PC-9 (cell line): ENCODE measurements around the gene OR5AN1. TPM values are rescaled to one million over a fixed set of nuclear protein-coding genes. Genes with fewer than 3 reads are reported as not detected.

ENCODE experiments used
- BruUV-seq: library from RNA; stranded (reverse); fragments of 400-500 nt; replicated peaks from 2 replicates; lab custom pipeline; 2021; lab: Mats Ljungman, UMichigan
- CTCF ChIA-PET: fragments of 300-600 bp; sonication (Branson Sonifier 250); formaldehyde crosslinking; loops from one replicate; lab custom pipeline; 2022; ENCODE audit warnings: antibody characterized with exemption; lab: Charles Lee
- POLR2A ChIA-PET: fragments of 300-600 bp; sonication (Branson Sonifier 250); formaldehyde crosslinking; loops from one replicate; lab custom pipeline; 2022; ENCODE audit warnings: antibody characterized with exemption; ENCODE audit not compliant: unreplicated experiment; lab: Charles Lee
- DNase-seq, 2 experiments: peaks; one replicate each; pipeline versions ENCODE4 v3.0.0 to v3.0.0-alpha.2; 2015 to 2022; ENCODE audit warnings: mixed read lengths in 1 of 2
- H2AFZ ChIP-seq: fragments of 200-600 bp; sonication (generic); 2 replicates; pipeline ENCODE4 v1.8.1; 2017; ENCODE audit warnings: antibody characterized with exemption
- H3F3A ChIP-seq: fragments of 200-600 bp; sonication (generic); 2 replicates; pipeline ENCODE4 v1.8.1; 2017; ENCODE audit warnings: antibody characterized with exemption, mild to moderate bottlenecking, low read depth; ENCODE audit not compliant: insufficient read depth
- H3K27ac ChIP-seq: fragments of 200-600 bp; sonication (generic); 2 replicates; pipeline ENCODE4 v1.6.1; 2016; ENCODE audit warnings: mixed run types
- H3K27me3 ChIP-seq: fragments of 200-600 bp; sonication (generic); 2 replicates; pipeline ENCODE4 v1.6.1; 2016; ENCODE audit warnings: low read depth, mixed run types; ENCODE audit not compliant: insufficient read depth
- H3K36me3 ChIP-seq: fragments of 200-600 bp; sonication (generic); 2 replicates; pipeline ENCODE4 v1.6.1; 2016; ENCODE audit warnings: low read depth, mixed run types
- H3K4me1 ChIP-seq: fragments of 200-600 bp; sonication (generic); replicated peaks from 2 replicates; pipeline ENCODE4 v1.6.1; 2016; ENCODE audit warnings: mixed run types; ENCODE audit not compliant: insufficient read depth
- H3K4me2 ChIP-seq: fragments of 200-600 bp; sonication (generic); 2 replicates; pipeline ENCODE4 v1.6.1; 2017; ENCODE audit warnings: mixed run types
- H3K4me3 ChIP-seq: fragments of 200-600 bp; sonication (generic); 2 replicates; pipeline ENCODE4 v1.6.1; 2016; ENCODE audit warnings: mixed run types
- H3K79me2 ChIP-seq: fragments of 200-600 bp; sonication (generic); 2 replicates; pipeline ENCODE4 v1.6.1; 2017; ENCODE audit warnings: low read depth, mixed run types
- H3K9me2 ChIP-seq: fragments of 200-600 bp; sonication (generic); 2 replicates; pipeline ENCODE4 v1.8.1; 2017; ENCODE audit warnings: mild to moderate bottlenecking; ENCODE audit not compliant: insufficient read depth
- H3K9me3 ChIP-seq: fragments of 200-600 bp; sonication (generic); 2 replicates; pipeline ENCODE4 v1.8.1; 2016; ENCODE audit warnings: low read depth; ENCODE audit not compliant: insufficient read depth
- H4K20me1 ChIP-seq: fragments of 200-600 bp; sonication (generic); 2 replicates; pipeline ENCODE4 v1.8.1; 2017; ENCODE audit not compliant: insufficient read depth
- EZH2 ChIP-seq: fragments of 200-600 bp; sonication (generic); IDR thresholded peaks from 2 replicates; pipeline ENCODE4 v1.8.0; 2017; ENCODE audit warnings: antibody characterized with exemption, low read depth
- intact Hi-C: fragments of 100-400 bp; cut with micrococcal nuclease; formaldehyde crosslinking; loops from one replicate; pipeline ENCODE4 v1.10.0; 2022; ENCODE audit not compliant: unreplicated experiment
- total RNA-seq: library from RNA; stranded (reverse); gene quantifications from 2 replicates; pipeline ENCODE4 v1.2.3, GENCODE V29; 2021
- TF ChIP-seq, protein P1 (sequence below): fragments of 200-600 bp; sonication (generic); conservative IDR thresholded peaks from 2 replicates; pipeline ENCODE4 v1.6.1; 2017; ENCODE audit warnings: mixed run types, antibody characterized with exemption, mild to moderate bottlenecking, moderate library complexity

The OR5AN1 gene
- total RNA-seq, 1 experiment from 2014 or later: not detected

DNA sequence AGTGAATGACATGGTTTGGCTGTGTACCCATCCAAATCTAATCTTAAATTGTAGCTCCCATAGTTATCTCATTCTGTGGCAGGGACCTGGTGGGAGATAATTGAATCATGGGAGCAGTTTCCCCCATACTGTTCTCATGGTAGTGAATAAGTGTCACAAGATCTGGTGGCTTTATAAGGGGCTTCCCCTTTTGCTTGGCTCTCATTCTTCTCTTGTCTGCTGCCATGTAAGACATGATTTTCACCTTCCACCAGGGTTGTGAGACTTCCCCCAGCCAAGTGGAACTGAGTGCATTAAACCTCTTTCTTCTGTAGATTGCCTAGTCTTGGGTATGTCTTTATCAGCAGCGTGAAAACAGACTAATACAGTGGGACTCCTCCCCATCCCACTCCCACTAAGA, 56.4 kb downstream of the OR5AN1 start:
- no peak overlapping the region for H3K4me3 ChIP-seq
- H3K9me3 ChIP-seq: no peaks in the 10 kb centered on the region
- 0 out of 2 replicates have a peak, but pooled peaks cover 14% of the 10 kb centered on the region for H3K27me3 ChIP-seq
- H4K20me1 ChIP-seq: no peaks in the 10 kb centered on the region
- no peak overlapping the region for H2AFZ ChIP-seq
- no peak overlapping the region for H3K27ac ChIP-seq
- no peaks in the 10 kb centered on the region for H3K4me1 ChIP-seq
- CTCF ChIA-PET: no interaction called here
- BruUV-seq: no TSS peak
- POLR2A ChIA-PET: no interaction called here
- no peaks in the 10 kb centered on the region for H3K36me3 ChIP-seq
- no peaks in the 10 kb centered on the region; the same call in 1 of the 2 replicates for H3K9me2 ChIP-seq
- DNase-seq: no peak
- H3K79me2 ChIP-seq: no peaks in the 10 kb centered on the region
- intact Hi-C loops: no loop called here
- TF ChIP-seq EZH2: no peak
- TF ChIP-seq, protein P1, sequence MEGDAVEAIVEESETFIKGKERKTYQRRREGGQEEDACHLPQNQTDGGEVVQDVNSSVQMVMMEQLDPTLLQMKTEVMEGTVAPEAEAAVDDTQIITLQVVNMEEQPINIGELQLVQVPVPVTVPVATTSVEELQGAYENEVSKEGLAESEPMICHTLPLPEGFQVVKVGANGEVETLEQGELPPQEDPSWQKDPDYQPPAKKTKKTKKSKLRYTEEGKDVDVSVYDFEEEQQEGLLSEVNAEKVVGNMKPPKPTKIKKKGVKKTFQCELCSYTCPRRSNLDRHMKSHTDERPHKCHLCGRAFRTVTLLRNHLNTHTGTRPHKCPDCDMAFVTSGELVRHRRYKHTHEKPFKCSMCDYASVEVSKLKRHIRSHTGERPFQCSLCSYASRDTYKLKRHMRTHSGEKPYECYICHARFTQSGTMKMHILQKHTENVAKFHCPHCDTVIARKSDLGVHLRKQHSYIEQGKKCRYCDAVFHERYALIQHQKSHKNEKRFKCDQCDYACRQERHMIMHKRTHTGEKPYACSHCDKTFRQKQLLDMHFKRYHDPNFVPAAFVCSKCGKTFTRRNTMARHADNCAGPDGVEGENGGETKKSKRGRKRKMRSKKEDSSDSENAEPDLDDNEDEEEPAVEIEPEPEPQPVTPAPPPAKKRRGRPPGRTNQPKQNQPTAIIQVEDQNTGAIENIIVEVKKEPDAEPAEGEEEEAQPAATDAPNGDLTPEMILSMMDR: no peak
- H3F3A ChIP-seq: no peaks in the 10 kb centered on the region
- H3K4me2 ChIP-seq: no peak overlapping the region

DNA sequence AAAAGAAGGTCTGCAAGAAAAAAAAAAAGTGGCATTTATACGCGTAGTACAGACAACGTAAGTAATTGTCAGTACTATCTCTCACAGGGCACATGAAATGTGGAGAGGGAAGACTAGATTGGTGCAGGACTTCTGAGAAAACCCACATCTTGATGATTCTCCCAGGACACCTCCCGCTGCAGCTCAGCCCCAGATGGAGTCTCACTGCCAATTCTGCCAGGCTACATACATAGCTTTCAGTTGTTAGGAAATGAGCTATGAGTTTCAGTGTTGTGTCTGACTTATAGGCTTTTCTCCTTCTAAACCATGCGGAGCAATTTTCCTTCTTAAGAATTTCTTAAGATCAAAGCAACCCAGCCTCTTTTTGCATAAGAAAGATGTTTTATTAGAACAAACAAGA, 57.9 kb downstream of the OR5AN1 start:
- H3F3A ChIP-seq: no peaks in the 10 kb centered on the region
- H3K27ac ChIP-seq: no peak overlapping the region
- H4K20me1 ChIP-seq: no peaks in the 10 kb centered on the region
- ChIA-PET CTCF (no interaction called here), POLR2A (no interaction called here)
- H3K27me3 ChIP-seq: 0 out of 2 replicates have a peak, but pooled peaks cover 14% of the 10 kb centered on the region
- no TSS peak for BruUV-seq
- no peaks in the 10 kb centered on the region; the same call in none of the 2 replicates for H3K9me2 ChIP-seq
- H3K79me2 ChIP-seq: no peaks in the 10 kb centered on the region
- no peak for DNase-seq
- no peak overlapping the region for H3K4me3 ChIP-seq
- no peak for TF ChIP-seq EZH2
- no peaks in the 10 kb centered on the region for H3K9me3 ChIP-seq
- H3K4me2 ChIP-seq: no peak overlapping the region
- intact Hi-C loops: no loop called here
- no peak overlapping the region for H2AFZ ChIP-seq
- no peaks in the 10 kb centered on the region for H3K36me3 ChIP-seq
- H3K4me1 ChIP-seq: no peaks in the 10 kb centered on the region

GRCh38 chr11:59417023-59417422, 58.3 kb downstream of the OR5AN1 start:
- H3K79me2 ChIP-seq: no peaks in the 10 kb centered on the region
- no peaks in the 10 kb centered on the region; the same call in 1 of the 2 replicates for H3K9me3 ChIP-seq
- H3K4me3 ChIP-seq: no peak overlapping the region
- H3K27ac ChIP-seq: no peak overlapping the region
- no TSS peak for BruUV-seq
- POLR2A ChIA-PET: no interaction called here
- no peaks in the 10 kb centered on the region; the same call in none of the 2 replicates for H3K9me2 ChIP-seq
- CTCF ChIA-PET: no interaction called here
- 0 out of 2 replicates have a peak, but pooled peaks cover 14% of the 10 kb centered on the region for H3K27me3 ChIP-seq
- no peaks in the 10 kb centered on the region for H4K20me1 ChIP-seq
- no peak overlapping the region for H2AFZ ChIP-seq
- H3K4me2 ChIP-seq: no peak overlapping the region
- H3K36me3 ChIP-seq: no peaks in the 10 kb centered on the region
- DNase-seq: no peak
- TF ChIP-seq, protein P1: no peak
- no peak for TF ChIP-seq EZH2
- H3K4me1 ChIP-seq: no peaks in the 10 kb centered on the region
- no peaks in the 10 kb centered on the region for H3F3A ChIP-seq
- intact Hi-C loops: no loop called here

- intact Hi-C loops: no loop called here
- no peaks in the 10 kb centered on the region for H3K79me2 ChIP-seq
- H3K27ac ChIP-seq: no peak overlapping the region
- no peak overlapping the region for H3K4me3 ChIP-seq
- POLR2A ChIA-PET: no interaction called here
- no peaks in the 10 kb centered on the region; the same call in none of the 2 replicates for H3K9me2 ChIP-seq
- H3K4me2 ChIP-seq: no peak overlapping the region
- H3K9me3 ChIP-seq: no peaks in the 10 kb centered on the region; the same call in 1 of the 2 replicates
- CTCF ChIA-PET: no interaction called here
- 0 out of 2 replicates have a peak, but pooled peaks cover 14% of the 10 kb centered on the region for H3K27me3 ChIP-seq
- no peak for TF ChIP-seq EZH2
- TF ChIP-seq, protein P1: no peak
- H4K20me1 ChIP-seq: no peaks in the 10 kb centered on the region
- BruUV-seq: no TSS peak
- no peaks in the 10 kb centered on the region for H3K36me3 ChIP-seq
- no peaks in the 10 kb centered on the region for H3F3A ChIP-seq
- no peak overlapping the region for H2AFZ ChIP-seq
- DNase-seq: no peak
- H3K4me1 ChIP-seq: no peaks in the 10 kb centered on the region
These were observed 59.5 kb downstream of the OR5AN1 start for GRCh38 chr11:59418156-59418555.
